Dedifferentiated amniotic fluid mesenchymal stem cell (primary cell): ENCODE measurements around the gene CRACDL.
A peak's percentile ranks its signal among the peaks of the same experiment; 100 is the strongest.

ENCODE experiments used
- DNase-seq: peaks from one replicate; pipeline ENCODE4 v3.0.0-alpha.2; 2016; ENCODE audit errors: extremely low spot score

Gene CRACDL

DNA sequence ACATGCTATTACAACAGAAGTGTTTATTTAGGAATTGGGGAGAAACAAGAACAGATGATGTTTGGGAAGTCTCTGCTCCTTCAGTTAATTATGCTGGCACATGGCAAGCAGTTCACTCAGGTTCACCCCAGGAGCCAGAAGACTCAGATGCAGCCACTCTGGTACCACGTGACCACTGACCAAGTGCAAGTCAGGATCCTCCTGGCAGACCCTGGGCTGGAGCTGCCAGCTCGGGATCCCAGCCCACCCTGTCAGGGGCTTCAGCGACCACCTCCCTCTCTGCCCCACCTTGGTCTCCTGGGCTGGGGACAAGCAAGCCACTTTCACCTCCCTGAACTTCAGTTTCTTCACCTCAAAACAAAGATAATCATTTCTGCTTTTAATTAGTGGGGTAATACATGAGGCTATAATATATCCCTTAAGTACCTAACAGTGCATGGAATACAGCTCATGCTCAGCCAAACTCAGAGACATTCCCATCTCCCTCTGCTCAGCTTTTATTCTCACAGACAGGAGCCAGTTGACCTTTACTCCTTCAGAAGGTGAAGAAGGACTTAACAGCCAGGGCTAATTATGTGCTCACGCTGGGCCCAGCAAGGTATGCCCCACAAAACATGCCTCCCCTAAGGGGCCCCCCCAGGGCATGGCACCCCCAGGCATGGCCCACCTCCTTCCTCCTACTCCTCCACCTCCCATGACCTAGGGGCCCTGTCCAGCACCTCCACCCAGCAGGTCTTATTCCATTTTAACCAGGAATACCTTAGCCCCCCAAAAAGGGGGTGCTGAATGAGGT, 11.8 kb downstream of the CRACDL start:
- DNase-seq, result no peak

DNA sequence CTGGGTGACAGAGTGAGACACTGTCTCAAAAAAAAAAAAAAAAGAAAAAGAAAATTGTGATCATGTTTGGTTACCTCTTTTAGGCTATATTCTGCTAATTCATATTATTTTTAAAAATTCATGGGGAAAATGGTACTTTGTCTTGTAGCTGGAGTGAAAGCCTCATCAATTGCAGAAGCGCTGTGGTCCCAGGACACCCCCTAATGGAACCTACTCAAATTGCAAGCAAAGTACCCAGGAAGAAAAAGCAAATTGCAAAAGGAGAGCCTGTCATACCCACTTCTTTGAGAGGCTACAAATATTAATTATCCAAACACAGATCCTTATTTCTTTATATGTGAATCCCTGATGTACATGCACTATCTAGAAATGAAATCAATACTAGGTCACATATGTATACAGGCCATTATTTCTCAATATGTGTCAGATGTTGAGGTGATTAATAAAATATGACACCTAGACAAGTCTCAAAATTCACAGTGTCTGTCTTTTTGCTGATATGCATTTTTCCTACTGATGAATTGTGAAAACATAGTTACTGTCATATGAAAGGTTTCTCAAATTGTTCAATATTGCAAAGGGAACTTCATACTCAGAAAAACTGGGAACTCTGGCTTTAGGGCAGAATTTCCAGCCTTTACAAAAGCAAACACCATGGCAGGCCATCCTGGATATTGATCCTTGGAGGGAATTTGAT, 12.6 kb downstream of the CRACDL start:
- no peak for DNase-seq

DNA sequence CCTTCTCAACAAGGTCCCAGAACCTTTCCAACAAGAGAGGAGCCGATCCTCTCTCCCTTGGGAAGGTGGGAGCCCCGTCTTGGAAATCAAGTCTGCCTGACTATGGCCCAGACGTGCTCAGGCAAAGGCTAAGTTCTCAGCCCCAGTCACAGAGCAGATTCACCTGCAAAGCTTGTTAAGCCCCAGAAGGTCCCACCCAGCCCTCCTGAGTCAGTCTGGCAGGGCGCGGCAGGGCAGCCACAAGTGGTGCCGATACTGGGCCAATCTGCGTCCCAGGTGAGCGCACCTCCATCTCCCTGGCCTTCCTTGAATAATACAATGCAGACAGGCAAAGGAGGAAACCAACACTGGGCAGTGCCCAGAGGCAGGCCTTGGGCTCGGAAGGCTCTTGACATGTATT, 15.0 kb downstream of the CRACDL start:
- no peak for DNase-seq

DNA sequence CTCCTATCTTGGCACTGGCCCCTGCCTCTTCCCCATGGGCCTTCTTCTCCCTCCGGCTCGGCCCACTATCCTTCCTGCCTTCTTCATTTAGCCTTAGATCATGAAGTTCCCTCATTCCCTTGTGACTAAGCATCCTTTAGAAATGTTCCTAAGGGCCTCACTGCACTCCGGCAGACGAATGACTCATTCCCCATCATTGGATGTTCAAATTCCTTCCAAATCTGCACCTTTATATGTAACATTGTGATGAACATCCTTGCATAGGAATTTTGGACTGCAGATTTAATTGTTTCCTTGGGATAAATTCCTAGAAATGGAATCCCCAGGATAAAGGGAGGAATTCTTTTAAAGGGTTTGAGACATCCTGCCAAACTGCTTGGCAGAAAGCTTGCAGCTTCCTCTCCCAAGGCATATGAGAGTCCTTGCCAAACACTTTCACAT, 19.0 kb downstream of the CRACDL start:
- peak; percentile 84 for DNase-seq

DNA sequence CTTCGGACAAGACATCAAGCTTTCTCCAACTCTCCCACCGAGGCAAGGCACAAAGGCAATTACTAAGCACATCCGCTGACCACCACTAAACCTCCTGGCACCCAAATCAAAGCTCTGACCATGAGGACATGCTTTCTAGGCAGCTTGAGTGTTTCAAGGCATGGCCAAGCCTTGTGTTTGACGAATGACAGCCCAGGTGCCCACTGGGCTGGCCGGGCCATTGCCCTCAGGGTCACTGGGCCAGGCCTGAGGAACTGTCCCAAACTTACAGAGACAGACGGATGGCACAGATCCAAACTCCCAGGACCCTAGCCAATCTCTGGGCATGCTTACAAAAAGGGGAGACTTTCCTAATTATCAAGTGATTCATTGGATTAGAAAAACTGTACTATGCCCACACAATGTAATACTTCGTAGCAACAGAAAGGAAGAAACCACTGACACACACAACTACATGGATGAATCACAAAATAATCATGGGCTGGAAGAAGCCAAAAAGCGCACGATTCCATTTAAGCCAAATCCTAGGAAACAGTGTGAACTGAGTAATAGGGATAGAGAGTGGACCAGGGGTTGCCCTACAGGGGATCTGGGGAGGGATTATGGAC, 20.2 kb downstream of the CRACDL start:
- DNase-seq, result no peak

DNA sequence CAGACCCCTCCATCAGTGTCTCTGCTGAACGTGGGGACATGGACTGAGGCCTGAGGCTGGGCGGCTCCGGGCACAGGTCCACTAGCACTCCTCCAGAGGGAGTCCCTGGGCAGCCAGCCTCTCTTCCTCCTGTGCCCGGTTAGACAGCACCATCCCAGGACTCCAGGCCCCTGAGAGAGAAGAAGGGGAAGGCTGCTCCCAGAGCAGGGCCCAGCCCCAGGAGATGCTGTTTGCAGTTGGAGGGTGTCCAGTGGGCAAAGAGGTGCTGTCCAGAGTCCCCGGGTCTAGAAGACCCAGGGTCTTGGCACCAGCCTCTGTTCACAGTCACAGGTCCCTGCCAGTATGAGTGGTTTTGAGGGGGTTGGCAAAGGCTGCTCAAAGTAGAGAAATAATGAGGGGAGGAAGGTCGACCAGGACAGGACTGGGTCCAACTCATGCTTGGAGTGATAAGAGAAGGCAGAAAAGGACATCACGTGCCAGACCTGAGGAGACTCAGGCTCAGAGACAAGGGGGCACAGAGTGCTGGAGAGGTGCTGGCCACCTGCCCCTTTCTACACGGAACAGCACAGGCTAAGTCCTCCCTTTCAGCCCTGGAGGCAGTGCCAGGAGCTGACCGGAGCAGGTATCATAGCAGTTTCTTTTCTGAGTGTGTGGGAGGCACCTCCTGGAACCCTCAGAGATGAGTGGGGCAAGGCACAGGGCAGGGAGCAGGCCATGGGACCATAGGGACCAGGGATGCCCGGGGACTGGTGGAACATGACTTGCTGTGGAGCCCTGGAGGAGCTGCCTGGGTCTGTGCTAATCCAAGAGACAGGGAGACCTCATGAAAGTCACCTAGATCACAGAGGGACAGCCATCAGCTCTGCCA, 21.1 kb downstream of the CRACDL start:
- no peak for DNase-seq

DNA sequence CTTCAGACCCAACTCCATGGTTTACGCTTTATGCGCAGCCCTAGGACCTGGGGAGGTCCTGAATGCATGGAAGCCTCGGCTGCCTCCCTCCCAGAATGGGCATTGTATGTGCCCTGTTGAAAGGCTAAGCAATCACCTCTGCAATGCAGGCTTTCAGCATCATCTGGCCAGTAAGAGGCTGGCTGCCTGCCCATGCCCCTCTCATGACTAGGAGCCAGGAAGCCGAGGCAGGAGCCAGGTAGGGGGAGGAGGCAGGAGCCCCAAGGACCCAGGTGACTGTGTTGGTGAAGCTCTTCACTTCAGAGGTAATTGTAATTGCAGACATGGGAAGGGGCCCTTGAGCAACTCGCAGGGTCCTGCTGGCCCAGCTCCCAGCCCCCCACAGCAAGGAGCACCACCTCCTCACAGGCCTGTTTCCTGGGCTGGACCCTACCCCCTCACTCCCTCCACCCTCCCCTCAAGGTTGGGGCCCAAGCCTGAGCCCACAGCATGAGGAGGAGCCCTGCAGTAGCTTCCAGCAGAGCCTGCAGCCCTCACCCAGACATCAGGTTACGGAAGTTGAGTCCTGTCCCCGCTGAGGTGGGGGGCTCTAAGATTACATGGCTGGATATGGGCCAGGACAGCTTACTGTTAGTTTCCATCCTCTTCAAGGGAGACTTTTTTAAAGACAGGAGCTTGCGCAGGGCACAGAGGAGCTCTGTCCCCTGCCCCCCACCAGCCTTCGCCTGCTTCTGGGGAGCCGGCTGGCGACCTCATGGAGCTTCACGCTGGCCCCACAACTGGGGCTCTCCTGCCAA, 21.9 kb downstream of the CRACDL start:
- DNase-seq, result no peak

DNA sequence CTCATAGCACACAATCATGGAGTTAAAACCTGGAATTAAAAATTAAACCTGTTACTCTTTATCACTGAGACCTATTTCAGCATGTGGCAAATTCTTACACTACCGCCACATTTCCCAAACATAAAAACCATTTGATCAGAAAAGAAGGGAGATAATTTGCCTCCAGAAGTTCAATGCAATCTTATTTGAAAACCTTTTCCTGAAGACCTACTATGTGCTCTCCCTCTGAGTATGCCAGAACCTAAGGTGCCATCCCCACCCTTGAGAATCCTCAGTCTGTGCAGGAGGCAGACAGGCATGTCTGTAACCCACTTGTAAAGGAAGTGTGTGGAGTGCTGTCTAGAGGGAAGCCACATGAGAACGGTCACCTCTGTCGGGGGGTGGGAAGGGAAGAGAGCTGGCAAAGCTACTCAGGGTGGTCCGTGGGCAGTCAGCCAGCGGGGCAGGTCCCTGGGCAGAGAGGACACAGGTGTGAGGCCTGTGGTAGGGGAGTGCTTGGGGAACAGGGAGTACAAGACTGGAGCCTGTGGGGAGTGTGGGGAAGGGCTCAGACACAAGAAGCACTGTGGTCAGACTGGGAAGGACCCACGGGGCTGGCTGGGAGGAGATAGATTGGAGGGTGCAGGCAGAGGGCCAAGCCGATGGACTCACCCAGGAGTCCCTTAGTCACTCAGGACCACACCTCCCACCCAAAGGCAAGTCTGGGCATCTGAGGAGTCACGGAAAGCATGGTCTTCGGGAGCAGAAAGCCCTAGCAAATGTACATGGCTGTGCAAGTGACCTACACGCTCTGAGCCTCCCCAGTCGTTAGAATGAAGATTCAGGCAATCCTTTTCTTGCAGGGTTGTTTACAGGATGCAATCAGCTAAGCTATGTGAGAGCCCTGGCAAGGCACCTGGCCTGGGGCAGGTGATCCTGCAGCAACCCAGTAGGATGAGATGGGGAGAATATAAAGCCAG, 22.8 kb downstream of the CRACDL start:
- no peak for DNase-seq

DNA sequence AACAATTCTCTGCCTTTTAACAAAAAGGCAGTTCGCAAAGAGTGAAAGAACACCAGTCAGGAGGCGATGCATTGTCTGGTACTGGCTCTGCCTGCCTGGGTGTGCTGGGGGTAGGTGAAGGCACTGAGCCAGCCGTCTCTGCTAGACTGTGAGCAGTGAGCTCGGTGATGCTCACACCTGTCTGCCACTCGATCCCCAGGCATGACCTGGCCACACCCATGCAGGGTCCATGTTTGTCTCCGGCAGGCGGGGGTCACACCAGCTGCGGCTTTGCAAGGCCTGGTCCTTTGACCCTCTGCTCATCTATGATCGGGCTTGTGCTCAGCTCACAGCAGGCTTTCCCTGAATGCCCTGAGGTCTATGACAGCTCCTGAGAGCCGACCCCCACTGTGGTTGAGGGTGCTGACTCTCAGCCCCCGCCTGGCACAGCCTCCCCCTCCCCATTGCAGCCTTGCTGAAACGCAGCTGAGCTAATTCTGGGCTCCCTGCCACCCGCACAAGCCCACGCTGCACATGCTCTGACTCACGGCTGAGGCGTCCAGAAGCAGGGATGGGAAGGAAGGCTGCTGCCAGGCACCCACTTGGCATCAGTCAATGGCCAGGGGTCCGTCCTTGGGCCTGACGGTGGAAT, 23.7 kb downstream of the CRACDL start:
- DNase-seq, result peak; percentile 90

DNA sequence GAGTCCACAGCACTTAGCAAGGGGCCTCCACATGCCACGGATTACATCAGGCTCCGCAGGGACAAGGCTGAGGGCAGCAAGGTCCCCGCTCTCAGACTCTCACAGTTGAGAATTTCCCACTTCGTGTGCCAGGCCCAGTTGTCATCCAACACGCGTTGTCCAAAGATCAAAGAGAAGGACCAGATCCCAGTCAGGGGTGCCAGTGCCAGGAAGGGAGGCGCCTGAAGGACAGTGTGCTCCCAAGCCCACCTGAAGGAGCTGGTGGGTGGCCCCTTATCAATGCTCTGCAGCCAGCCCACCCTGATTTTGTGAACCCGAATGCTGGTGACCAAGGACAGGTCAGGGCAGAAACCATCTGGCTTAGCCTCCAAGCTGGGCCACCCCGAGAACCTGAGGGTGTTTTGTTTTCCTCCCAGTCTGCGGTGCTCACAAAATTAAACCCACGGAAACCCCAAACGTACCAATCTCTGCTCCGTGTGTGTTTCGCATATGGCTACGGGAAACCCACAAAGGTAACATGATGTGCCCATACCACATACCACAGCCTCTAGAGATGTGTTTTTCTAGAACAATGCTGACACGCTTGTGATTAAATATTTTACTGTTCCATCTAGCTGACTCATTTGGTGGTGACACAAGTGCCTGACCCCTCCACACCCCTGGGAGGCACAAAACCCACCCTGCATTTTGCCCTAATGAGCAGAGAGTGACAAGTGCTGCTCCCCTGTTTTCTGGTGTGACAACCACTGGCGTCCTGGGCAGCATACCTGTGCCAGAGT, 24.5 kb downstream of the CRACDL start:
- DNase-seq, result no peak

DNA sequence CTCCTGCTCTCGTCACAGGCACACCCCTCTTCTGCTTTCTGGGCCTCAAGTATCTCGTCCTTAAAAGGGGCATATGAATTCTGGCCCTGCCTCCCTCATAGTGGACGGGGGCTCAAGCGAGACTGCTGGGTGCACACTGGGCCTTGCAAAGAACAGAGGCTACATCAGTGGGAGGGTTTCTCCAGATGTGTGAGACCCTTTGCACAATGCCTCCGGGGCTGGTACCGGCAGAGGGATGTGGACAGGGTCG, 25.0 kb downstream of the CRACDL start:
- no peak for DNase-seq

DNA sequence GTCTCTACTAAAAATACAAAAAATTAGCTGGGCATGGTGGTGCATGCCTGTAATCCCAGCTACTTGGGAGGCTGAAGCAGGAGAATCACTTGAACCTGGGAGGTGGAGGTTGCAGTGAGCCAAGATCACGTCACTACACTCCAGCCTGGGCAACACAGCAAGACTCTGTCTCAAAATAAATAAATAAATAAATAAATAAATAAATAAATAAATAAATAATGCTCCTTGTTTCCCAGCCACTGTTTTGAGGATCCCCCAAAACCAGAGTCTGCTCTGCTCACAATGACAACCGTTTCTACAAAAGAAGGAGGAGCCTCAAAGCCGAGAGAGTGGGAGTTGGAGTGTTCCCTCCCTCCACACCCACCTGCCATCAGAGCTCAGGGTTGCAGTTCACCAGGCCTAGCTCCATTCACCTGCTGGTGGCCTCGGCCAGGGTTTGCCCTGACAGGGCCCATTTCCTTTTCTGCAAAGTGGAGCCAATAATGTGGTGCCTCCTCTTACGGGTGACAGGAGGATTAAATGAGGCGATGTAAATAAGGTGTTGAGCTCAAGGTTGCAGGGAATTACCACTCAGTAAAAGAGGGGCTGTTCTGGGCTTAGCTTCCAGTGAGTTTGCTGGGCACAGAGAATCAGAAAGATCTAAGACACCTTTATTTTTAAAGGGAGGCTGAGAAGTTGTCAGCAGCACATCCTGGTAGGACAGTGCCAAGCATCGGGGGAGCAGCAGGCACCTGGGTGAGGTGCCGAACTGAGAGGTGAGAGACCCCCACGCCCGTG, 25.5 kb downstream of the CRACDL start:
- no peak for DNase-seq

DNA sequence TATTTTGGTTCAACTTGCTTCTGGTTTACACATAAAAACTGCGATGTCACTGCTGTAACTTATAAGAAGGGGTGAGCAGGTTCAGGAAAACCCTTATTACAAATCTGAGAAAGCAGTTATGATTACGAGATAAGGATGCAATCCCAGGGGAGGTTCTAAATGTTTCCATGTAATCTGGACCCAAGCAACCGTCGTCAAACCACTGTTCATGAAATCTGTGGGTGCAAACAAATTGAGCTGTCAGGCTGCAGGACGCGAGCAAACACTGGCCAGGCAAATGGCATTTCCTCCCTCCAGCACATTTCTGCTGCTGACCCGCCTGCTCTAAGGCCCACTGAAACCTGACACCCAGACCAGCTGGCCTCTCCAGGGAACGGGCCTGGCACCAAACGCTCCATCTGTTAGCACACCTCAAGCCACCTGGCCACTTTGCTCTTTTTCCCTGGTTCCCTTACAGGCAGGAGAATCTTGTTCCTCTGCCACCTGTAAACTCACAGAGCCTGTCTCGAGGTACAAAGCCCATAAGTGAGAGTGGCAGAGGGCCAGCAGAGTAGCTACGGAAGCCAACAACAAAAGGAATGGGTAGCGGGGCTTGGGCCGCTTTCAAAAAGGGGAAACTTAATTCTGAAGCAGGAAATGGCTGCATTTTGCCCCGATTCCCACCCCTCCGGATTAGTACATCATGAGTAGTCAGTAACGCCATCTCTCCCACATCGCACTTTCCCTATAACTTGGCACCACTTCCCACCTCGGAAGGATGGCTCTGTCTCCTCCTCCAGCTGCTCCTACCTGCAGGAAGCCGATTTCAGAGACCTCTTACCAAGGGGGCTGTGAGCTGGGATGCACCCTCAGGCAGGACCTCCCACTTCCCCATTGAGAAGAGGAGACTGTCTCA, 26.5 kb downstream of the CRACDL start:
- DNase-seq, result peak; percentile 50

DNA sequence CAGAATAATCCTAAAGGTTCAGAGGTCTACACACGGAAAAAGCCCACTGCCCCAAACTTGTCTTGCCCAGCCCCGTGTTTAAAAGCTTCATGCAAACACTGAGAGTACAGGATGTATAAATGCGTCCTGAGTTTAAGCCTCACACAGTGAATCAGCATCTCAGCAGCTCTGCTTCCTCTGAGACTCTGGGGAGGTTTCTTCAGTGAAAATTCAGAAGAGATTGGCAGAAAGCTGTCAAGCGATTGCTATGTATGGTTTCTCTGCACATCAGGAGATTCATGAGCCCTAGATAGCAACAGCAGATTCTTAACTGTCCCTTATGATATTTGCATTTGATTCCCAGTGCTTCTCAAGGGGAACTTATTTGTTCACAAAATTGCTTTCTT, 27.1 kb downstream of the CRACDL start:
- DNase-seq, result peak; percentile 40

DNA sequence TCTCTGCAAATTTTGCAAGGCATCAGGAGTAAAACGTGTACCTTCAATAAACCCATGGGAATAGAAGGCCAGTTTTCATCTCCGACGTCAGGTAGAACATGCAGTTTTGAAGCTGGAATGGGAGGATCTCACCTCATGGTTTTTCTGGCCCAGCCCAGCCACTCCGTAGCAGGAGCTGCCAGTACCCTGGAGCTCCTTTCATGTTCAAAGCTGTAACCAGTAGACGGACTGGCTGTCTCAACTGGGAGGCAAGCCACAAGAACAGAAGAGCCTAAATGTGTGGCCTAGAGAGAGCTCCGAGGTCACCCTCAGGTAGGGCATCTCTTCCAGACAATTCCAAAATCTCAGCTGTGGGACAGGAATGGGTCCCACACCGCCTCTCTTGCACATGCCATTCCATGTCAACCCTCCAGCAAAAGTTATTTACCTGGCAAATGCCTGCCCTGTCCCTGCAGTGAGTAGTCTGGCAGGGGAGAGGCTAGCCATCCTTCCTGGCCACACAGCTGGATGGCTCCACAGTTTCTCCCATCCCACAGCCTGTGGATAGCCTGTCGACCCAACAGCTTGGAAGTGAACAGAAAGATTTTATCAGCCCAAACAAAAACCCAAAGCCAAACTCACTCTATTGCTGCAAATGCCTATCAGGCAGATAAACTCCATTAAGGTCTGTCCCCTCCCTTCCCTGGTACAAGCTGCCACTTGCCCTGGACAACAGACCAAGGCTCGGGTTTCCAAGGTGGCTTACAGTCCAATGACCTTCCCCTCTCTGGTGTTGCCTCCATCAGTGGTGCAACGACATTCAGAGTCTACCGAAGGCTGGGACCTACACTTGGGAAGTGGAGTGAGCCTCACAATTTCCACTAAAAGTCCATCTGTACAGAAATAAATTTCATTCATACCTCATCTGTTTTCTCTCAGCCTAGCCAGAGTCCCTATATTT, 27.8 kb downstream of the CRACDL start:
- no peak for DNase-seq

DNA sequence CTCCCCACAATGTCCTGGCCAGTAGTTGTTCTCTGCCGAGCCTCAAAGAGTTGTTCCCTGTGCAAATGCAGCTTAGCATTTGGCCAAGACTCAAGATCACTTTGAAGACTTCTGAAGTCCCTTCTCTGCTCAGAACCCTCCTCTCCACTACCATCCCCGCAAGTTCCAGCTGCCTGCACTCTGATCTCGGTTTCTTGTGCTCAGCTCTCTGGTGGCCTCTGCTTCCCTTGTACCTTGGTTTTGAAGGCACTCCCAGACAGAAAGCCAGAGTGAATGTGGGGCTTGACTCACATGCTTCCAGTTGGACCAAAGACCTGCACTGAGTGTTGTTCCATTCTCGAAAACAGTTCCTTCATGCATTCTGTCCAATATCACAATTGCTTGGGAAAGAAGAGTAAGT, 28.6 kb downstream of the CRACDL start:
- DNase-seq, result no peak
